ACHN (cell line): ENCODE data around the gene POLR1D.

Experiments used
- DNase-seq: peaks from one replicate; pipeline ENCODE4 v3.0.0-alpha.2; 2015
- in situ Hi-C: cut with HindIII; loops from 2 replicates; pipeline ENCODE4 v1.10.0; 2017; ENCODE audit warnings: low sequenced_read_pairs, low pct_ligation_motif_present, low pct_unique_long_range_greater_than_20kb

Gene POLR1D

GRCh38 chr13:27634231-27634630 lies 12.5 kb downstream of the POLR1D start:
- no peak for DNase-seq
- in situ Hi-C loops, result no loop called here

DNA sequence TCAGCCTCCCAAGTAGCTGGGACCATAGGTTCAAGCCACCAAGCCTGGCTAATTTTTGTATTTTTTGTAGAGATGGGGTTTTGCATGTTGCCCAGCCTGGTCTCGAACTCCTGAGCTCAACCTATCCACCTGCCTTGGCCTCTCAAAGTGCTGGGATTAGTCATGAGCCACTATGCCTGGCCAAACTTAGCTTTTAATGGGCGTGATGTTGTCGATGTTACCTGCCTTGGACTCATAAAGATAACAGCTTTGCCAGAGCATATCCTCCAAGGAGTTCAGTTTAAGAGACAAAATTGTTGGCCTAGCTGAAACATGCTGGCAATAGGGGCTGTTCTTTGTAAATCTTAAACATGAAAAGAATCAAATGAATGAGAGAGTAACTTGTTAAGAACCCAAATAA lies 13.1 kb downstream of the POLR1D start:
- DNase-seq, result no peak
- in situ Hi-C loops, result no loop called here

DNA sequence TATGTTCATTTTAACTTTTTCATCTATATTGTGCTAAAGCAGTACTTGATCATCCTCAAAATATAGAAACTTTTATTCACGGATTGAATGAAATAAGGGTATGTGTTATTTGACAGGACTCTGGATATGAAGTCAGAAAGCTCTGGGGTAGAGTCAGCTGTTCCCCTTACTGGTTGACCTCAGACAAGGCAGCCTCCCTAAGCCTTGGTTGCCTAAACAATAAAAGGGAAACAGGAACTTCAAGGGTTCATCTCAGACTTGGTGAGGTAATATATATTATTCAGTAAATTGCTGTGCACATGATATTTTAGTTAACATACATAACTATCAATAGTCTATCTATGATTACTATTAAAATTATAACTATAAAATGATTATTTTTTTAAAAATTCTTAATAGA lies 13.6 kb downstream of the POLR1D start:
- DNase-seq, result no peak
- in situ Hi-C loops, result no loop called here

GRCh38 chr13:27636589-27637288 lies 15.0 kb downstream of the POLR1D start:
- DNase-seq, result no peak
- in situ Hi-C loops, result no loop called here

GRCh38 chr13:27637289-27637626 lies 15.6 kb downstream of the POLR1D start:
- DNase-seq, result no peak
- in situ Hi-C loops, result no loop called here

- in situ Hi-C loops, result no loop called here
- DNase-seq, result no peak
Observed at GRCh38 chr13:27638001-27638400, 16.3 kb downstream of the POLR1D start.

DNA sequence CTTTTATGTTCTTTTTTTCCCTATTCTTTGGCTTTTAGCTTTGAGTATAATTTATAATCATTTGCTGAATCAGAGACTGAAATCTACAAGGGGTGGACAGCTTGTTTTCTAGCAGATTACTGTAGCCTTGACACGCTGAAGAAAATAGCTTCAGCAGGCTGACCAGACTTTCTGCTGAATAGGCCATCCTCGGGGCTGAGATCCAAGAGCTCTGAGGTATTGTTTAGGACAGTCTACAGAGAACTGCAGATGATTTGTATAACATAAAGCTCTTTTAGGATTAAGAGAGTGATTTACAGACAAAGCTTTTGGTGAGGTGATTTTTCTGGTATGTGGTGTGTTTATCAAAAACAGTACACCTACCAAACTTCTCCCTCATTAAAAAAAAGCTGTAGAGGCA lies 16.8 kb downstream of the POLR1D start:
- no peak for DNase-seq
- in situ Hi-C loops, result no loop called here

- DNase-seq, result no peak
- in situ Hi-C loops, result no loop called here
Observed at GRCh38 chr13:27639186-27639585, 17.5 kb downstream of the POLR1D start.

DNA sequence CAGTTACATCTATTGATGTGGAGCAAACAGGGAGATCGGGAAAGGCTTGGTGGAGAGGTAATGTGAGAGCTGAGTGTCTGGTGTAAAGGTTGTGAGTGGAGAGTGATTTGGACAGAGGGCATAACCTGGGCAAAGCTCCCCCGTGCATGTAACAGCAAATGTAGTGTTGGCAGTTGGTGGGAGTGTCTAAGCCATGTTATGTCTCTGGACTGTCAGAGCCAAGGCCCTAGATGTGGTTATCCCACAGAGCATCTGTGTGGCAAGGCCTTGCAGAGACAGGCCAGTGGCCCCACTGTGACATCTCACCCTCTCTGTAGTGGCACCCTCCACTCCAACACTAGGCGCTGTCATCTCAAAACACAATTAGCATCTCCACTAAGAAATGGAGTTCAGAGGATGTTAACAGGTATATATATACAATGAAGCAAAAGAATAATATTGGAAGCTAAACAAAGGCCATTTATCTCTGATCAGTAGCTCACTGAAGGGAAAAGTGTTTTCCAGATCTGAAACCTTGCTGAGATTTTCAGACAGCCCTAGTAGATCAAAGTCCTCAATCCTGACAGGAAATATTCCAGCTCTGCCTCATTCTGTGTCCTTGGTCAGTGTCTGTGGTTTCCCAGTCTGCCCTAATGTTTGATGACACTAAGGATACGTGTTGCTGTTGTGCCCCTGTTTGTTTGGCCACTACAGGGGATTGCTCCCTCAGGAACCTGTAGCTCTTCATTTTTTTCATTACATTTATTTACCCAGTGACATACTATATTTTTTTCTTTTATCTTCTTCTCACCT lies 20.2 kb downstream of the POLR1D start:
- in situ Hi-C loops, result no loop called here

GRCh38 chr13:27643334-27644132 lies 21.8 kb downstream of the POLR1D start:
- no peak for DNase-seq

More for the DNA sequence above, 20.2 kb downstream of the POLR1D start:
- DNase-seq, result no peak

DNA sequence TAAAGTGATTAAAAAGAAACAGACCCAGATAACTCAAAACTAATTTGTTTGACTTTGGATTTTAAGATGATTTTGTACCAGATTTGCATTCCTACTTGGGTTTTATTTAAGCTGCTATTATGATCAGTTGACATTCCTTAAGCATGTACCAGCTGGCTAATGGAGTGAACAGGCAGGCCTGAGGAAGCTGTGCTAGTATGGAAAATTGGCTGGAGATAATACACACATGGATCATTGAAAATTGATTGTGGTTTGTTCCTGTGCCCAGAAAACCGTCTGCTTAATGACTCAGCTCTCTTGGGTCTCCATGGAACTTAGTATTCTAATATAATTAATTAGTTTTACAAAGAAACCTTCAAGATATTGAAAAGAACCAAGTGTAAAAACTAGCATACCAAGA lies 22.6 kb downstream of the POLR1D start:
- no peak for DNase-seq

More at GRCh38 chr13:27643334-27644132, 21.8 kb downstream of the POLR1D start:
- in situ Hi-C loops, result no loop called here

GRCh38 chr13:27650312-27650711 lies 28.6 kb downstream of the POLR1D start:
- in situ Hi-C loops, result no loop called here
- no peak for DNase-seq

More for the DNA sequence above, 22.6 kb downstream of the POLR1D start:
- in situ Hi-C loops, result no loop called here

GRCh38 chr13:27654059-27654458 lies 32.4 kb downstream of the POLR1D start:
- in situ Hi-C loops, result no loop called here
- no peak for DNase-seq

GRCh38 chr13:27654816-27655215 lies 33.1 kb downstream of the POLR1D start:
- no peak for DNase-seq
- in situ Hi-C loops, result no loop called here

GRCh38 chr13:27657724-27658123 lies 36.0 kb downstream of the POLR1D start:
- no peak for DNase-seq
- in situ Hi-C loops, result no loop called here

- in situ Hi-C loops, result no loop called here
- no peak for DNase-seq
Observed at GRCh38 chr13:27658546-27658945, 36.9 kb downstream of the POLR1D start.

- in situ Hi-C loops, result no loop called here
- DNase-seq, result no peak
Observed at GRCh38 chr13:27659145-27659865, 37.6 kb downstream of the POLR1D start.

GRCh38 chr13:27660511-27660910 lies 38.8 kb downstream of the POLR1D start:
- no peak for DNase-seq
- in situ Hi-C loops, result no loop called here

DNA sequence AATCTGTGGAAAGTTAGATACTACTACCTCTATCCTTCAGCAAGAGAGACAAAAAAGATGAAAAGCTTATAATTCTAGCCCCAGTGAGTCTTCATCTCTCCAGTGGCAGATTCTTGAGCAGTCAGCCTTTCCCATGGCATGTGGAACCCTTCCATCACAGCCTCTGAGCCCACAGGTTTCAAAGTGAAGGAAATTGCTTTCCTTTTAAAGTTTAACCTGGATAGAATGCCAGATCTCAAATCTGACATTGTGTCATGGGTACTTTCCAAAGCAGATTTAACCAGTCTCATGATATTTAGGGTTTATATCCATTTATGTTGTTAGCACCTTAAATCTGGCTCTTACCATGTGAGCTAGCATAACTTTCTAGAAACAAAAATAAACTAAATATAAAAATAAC lies 39.3 kb downstream of the POLR1D start:
- in situ Hi-C loops, result no loop called here
- peak; percentile 24 for DNase-seq
